Measurements from ENCODE around the gene STPG2.

The STPG2 gene

GRCh38 chr4:97517939-97518338, 625.3 kb downstream of the STPG2 start:
- DNase-seq (ENCODE audit: low spot score) (no peak), FAIRE-seq (no peak)

DNA sequence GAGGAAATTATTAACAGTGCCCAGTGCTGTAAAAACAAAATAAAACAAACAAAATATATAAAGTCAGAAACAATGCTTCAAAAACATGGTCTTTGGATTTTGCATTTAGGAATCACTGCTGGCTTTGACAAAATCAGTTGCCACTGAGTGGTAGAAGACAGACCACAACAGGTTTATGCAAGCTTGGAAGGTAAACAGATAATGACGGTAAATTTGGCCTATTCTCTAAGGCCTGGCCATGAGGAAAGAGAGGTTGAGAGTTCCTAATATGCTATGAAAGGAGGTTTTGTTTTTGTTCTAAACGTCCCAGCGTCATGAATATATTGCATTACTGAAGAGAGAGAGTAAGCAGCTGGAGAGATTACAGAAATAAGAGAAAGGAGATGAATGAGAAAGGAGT, 629.4 kb downstream of the STPG2 start:
- FAIRE-seq (no peak), DNase-seq (ENCODE audit: low spot score) (no peak)

All from urothelium cell line (cell line).